CD4-positive, alpha-beta T cell treated with Interleukin-17A for 4 hours (primary cell): ENCODE data around the gene TMEM80.
"Not testable (repeated sequence)": the region's sequence is repeated elsewhere in the genome, so short reads cannot be mapped to it uniquely, and the experiment has no call there.

Experiments used
- DNase-seq: peaks from one replicate; pipeline ENCODE4 v3.0.0-alpha.2; 2020; ENCODE audit warnings: mixed read lengths

Gene TMEM80

GRCh38 chr11:680476-680875 is 15.1 kb upstream of the TMEM80 start:
- no peak for DNase-seq

GRCh38 chr11:680970-681369 is 14.6 kb upstream of the TMEM80 start:
- no peak for DNase-seq

DNA sequence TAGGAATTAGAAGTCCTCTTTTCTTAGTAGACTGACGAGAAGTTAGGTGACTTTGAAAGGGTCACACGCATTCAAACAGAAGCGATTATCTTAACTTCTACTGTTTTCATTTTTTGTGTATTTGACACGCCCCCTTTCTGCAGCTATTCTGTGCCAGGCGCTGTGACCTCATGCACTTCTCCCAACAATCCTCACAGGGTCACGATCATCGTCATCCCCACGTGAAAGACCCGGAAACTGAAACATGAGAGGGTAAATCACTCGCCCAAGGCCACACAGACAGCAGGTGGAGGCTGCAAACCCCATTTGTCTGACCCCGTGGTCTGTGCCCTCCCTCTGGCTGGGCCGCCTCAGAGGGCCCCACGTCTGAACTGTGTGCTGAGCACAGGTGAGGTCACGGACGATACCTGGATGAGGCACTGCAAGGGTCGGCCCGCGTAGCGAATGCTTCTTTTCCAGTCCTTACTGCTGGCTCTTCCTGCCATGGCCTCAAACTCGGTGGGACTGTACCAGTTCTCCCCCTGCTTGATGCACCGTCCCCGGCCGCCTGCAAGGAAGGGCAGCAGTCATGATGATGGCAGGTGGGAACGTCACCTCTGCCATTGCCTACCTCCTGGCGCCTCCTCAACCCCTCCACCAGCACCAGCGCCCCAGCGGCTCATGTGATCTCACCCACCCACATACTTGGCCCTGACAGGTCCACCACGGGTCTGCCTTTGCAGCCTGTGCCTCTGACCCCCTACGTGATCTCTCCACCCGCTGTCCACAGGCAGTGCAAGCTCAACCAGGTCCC is 9.0 kb upstream of the TMEM80 start:
- no peak for DNase-seq

DNA sequence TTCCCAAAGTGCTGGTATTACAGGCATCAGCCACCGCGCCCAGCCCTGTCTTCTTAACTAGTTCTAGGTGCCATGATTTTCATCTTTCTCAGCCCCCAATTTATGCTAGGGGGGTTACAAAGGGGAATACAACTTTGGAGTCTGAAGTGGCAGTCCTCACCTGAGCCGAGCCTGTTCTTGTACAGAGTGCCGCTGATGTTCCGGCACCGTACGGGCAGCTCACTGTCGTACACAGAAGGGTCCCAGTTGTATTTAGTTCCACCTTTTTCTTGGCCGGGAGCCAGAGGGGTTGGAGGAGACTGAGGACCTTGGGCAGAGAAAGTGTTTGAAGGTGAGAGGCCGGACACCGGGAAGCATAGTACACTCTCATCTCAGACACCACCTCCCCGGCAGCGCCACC is 7.9 kb upstream of the TMEM80 start:
- no peak for DNase-seq

GRCh38 chr11:688681-689080 is 6.9 kb upstream of the TMEM80 start:
- no peak for DNase-seq

GRCh38 chr11:689625-690024 is 6.0 kb upstream of the TMEM80 start:
- DNase-seq, result no peak

DNA sequence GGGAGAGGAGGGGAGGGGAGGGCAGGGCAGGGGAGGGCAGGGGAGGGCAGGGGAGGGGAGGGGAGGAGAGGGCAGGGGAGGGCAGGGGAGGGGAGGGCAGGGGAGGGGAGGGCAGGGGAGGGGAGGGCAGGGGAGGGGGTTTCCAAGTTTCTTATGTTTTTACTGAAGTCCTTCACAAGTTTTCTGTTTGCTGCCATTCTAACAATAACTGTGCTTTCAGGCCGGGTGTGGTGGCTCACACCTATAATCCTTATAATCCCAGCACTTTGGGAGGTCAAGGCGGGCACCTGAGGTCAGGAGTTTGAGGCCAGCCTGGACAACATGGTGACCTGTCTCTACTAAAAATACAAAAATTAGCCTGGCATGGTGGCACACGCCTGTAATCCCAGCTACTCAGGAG is 5.4 kb upstream of the TMEM80 start:
- DNase-seq, result not testable (repeated sequence)

- peak; percentile 36 for DNase-seq
These were observed 4.6 kb upstream of the TMEM80 start for GRCh38 chr11:690738-691633.

- DNase-seq, result no peak
These were observed 3.7 kb upstream of the TMEM80 start for GRCh38 chr11:691710-692590.

- DNase-seq, result peak; percentile 32
These were observed 2.7 kb upstream of the TMEM80 start for GRCh38 chr11:692824-693414.

- no peak for DNase-seq
These were observed 2.2 kb upstream of the TMEM80 start for GRCh38 chr11:693415-693831.

DNA sequence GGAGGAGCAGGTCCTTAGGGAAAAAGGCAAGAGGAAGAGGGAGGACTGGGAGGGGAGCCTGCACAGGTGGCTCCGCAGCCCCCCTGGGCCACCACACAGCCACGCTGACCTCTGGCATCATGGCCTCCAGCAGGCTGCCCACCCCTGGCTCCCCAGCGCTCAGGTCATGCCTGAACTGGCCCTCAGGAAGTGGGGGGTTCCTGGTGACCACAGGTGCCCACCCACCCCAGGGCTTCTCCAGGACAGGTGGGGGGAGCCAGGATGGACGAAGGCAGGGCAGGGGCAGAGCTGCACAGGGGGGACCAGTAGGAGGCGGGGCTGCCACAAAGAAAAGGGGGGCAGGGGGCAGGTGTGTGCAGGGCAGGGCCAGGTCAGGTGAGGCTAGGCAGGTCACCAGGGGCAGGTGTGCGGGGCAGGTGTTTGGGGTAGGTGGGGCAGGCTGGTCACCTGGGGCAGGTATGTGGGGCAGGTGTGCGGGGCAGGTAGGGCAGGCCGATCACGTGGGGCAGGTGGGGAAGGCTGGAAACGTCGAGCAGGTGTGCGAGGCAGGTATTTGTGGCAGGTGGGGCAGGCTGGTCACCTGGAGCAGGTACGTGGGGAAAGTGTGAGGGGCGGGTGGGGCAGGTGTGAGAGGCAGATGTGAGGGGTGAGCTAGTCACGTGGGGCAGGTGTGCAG is 1.6 kb upstream of the TMEM80 start:
- no peak for DNase-seq

DNA sequence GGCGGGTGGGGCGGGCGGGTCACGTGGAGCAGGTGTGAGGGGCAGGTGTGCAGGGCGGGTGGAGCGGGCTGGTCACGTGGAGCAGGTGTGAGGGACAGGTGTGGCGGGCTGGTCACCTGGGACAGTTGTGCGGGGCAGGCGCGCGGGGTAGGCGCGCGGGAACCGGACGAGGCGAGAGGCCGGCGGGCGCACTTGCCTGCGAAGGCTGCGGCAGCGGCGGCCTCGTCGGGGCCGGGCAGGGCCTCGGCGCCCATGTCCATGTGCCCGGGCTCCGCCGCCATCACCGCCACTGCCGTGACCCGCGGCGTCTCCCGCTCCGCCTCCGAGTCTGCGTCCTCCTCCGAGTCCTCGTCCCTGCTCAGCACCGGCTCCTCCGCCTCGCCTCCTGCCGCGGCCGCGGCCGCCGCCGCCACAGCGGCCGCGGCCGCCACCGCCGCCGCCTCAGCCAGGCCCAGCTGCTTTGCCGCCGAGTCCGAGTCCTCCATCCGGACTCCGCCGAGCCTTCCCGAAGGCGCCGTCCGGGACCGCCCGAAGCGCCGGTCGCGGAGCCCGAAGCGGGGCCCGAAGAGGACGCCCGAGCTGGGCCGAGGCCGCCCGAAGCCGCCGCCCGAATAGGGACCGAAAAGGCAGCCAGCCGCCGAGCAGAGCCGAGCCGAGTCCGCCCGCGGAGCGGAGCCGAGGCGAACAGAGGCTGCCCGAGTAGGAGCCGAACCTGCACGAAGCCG is 891 bp upstream of the TMEM80 start, which contains the start of gene DEAF1:
DEAF1 (minus strand) TSS at position 660 of the 725 bp plus-strand sequence; CDS start at position 485, 175 bp downstream.
- peak; percentile 99 for DNase-seq

DNA sequence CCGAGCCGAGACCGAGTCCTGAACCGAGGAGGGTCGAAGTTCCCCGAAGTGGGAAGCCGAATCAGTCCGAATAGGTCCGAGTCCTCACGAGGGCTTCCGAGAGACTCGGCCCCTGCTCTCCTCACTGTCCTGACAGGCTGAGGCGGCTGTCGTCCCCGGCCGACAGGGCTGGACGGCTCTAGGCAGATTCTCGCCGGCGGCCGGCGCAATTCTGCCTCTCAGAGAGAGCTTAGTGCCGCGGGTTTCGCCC is 403 bp upstream of the TMEM80 start:
- DNase-seq, result no peak

DNA sequence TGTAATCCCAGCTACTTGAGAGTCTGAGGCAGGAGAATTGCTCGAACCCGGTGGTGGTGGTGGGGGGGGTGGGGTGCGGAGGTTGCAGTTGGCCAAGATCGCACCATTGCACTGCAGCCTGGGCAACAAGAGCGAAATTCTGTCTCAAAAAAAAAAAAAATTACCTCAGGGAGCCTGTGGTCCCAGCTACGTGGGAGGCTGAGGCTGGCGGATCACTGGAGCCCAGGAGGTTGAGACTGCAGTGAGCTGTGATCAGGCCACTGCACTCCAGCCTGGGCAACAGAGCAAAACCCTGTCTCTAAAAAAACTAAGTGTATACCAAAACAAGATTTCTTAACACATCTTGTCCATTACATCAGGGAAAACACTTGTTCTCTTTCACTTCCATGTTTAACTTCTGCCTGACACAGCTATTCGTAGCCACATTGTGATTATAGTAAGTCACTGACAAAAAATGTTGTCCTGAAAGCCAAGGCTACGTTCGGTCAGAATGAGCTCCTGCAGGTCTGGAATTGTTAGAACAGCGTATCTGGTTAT is 1.4 kb downstream of the TMEM80 start:
- DNase-seq, result no peak

- no peak for DNase-seq
These were observed 2.2 kb downstream of the TMEM80 start for GRCh38 chr11:697811-698311.

DNA sequence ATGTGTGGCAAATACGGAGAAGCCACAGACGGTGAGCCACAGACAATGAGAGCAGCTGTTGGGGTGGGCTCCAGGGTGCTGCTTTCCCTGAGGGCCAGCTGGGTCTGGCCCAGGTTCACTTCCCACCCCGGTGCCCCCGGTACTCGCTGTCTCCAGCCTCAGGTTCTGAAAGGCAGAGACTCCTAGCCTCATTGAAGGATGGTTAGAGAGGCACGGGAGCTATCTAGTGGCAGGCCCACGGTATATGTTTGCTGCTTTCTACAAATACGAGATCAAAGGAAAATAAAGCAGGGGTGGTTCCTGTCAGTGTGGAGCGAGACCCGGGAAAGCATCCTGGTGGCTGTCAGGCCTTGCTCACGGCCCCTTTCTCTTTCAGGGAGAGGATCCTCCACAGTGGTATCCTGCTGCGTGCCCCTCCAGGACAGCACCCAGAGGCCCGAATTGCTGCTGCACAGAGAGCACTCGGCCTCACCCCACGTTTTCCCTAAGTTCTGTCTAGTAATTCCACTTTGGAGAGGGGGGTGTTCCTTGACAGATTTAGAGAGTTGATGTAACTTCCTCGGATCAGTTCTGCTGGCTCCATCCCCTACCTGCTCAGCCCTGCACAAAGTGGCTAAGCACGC is 3.0 kb downstream of the TMEM80 start:
- no peak for DNase-seq

DNA sequence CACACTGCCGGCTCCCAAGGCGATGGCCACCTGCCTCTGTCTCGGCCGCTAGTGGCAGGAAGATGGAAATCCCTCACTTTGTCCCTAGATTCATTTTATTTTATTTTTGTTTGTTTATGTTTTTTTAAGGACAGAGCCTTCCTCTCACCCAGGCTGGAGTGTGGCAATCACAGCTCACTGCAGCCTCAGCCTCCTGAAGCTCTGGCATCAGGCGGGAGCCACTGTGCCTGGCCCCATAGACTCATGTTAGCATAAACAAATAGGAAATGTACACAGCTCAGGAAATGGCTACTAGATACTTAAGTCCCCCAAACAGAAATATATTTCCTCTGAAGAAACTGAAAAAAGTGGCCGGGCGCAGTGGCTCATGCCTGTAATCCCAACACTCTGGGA is 3.5 kb downstream of the TMEM80 start:
- no peak for DNase-seq

DNA sequence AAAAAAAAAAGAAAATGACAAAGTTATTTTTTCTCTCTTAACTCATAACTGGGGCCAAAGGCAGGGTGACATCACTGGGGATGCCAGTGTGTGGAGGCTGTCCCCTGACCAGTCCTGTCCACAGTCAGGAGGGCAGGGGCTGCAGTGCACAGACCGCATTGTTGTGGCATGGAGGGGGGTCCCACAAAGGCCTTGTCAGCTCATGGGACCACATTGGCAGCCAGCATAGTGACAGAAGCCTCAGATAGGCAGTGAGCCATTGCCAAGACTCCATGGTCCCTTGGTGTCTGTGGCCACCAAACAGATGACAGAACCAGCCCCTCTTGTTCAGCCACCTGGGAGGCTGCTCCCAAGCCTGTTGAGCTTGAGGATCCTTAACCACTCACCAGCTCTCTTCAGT is 4.1 kb downstream of the TMEM80 start:
- no peak for DNase-seq

DNA sequence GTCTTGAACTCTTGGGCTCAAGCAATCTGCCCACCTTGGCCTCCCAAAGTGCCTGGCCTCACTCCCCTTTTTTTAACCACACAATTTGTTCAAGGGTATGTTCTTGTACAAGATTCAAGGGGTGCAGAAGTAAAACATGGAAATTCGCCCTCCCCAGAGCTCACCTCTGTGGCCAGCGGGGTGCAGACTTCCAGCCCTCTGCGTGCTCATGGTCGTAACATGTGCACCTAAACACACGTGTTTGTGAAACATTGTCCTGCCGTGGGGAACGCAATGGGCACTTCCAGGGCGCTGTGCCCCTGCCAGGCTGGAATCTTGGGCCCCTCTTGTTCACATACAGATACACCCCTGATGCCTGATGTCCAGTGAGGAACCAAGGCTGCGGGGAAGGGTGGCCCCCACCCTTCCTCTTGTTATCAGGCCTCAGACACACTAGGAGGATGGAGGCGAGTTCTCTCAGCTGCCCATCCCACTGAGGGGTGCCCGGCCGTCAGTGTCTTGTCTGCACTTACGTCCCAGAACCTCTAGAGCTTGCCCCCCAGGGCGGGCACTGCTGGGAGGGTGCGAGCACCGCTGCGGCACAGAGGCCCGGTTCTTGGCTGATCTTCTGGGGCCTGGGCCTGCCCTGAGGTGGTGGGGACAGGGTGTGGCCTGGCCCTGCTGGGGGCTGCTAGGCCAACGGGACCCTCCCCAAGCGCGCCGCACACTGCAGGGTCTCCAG is 6.3 kb downstream of the TMEM80 start:
- DNase-seq, result no peak
